HepG2 (cell line): ENCODE data around the gene MBD5. TPM values are rescaled to one million over a fixed set of nuclear protein-coding genes. Genes with fewer than 3 reads are reported as not detected.

Experiments used
- ATAC-seq: fragments of 200-7000 bp; cut with Tn5 transposase; 3 replicates; pipeline ENCODE4 v1.9.1; 2020; ENCODE audit warnings: mild to moderate bottlenecking, moderate library complexity
- BruUV-seq: library from RNA; stranded (reverse); fragments of 400-500 nt; replicated peaks from 2 replicates; lab custom pipeline; 2021; lab: Mats Ljungman, UMichigan
- CTCF ChIA-PET: fragments of 300-600 bp; formaldehyde crosslinking; extraction: SDS; loops from one replicate; lab custom pipeline; 2021; ENCODE audit warnings: low total read pairs, inconsistent platforms, low intra/inter-chr PET ratio; lab: Yijun Ruan, JAX
- POLR2A ChIA-PET: fragments of 350-600 bp; sonication (Branson Sonifier 250); formaldehyde crosslinking; loops from one replicate; lab custom pipeline; 2020; ENCODE audit warnings: antibody characterized with exemption, inconsistent platforms; lab: Yijun Ruan, JAX
- DNase-seq: peaks from one replicate; pipeline ENCODE4 v3.0.0-alpha.2; 2015; ENCODE audit warnings: low spot score
- FAIRE-seq: peaks from 3 replicates; lab custom pipeline; 2011; peaks lifted over from hg19 to GRCh38; lab: Jason Lieb, UNC
- H2AFZ ChIP-seq: one replicate; pipeline ENCODE4 v1.6.1; 2011; ENCODE audit warnings: low read length, inconsistent platforms
- H3K27ac ChIP-seq: fragments of 300-600 bp; 3 replicates; pipeline ENCODE4 v1.8.0; 2011; ENCODE audit warnings: mixed run types, mild to moderate bottlenecking, mixed read lengths, low read length, inconsistent platforms; ENCODE audit not compliant: insufficient read depth; ENCODE audit errors: extremely low read length
- H3K27me3 ChIP-seq, 2 experiments: fragments of 200-600 bp in 1 of 2; 2 replicates in 1 of 2; 3 replicates in 1 of 2; pipeline versions ENCODE4 v1.6.0 to v1.8.0; 2011; ENCODE audit warnings: low read length in 2 of 2, mild to moderate bottlenecking in 2 of 2, moderate library complexity in 2 of 2, inconsistent platforms in 1 of 2; ENCODE audit not compliant: insufficient read depth in 2 of 2, control insufficient read depth in 1 of 2
- H3K36me3 ChIP-seq, 2 experiments: fragments of 200-600 bp in 1 of 2; replicated peaks in 1 of 2; 2 replicates in 1 of 2; 3 replicates in 1 of 2; pipeline versions ENCODE4 v1.5.1 to v1.8.0; 2011; ENCODE audit warnings: low read length in 2 of 2, inconsistent platforms in 1 of 2; ENCODE audit not compliant: insufficient read depth in 2 of 2, control insufficient read depth in 1 of 2
- H3K4me1 ChIP-seq: 2 replicates; pipeline ENCODE4 v1.5.1; 2012; ENCODE audit warnings: low read length, inconsistent platforms; ENCODE audit not compliant: insufficient read depth
- H3K4me2 ChIP-seq: 2 replicates; pipeline ENCODE4 v1.6.0; 2011; ENCODE audit warnings: low read depth, low read length, inconsistent platforms
- H3K4me3 ChIP-seq, 3 experiments: fragments of 200-600 bp in 1 of 3; sonication (generic), shearing (Covaris generic) in 1 of 3; replicated peaks in 1 of 3; 2 replicates each; pipeline ENCODE4 v1.5.1; 2011 to 2016; ENCODE audit warnings: low read length in 3 of 3, inconsistent platforms in 2 of 3, low read depth in 2 of 3, mild to moderate bottlenecking in 2 of 3, control low read depth in 1 of 3, mixed read lengths in 1 of 3; ENCODE audit not compliant: insufficient read depth in 1 of 3
- H3K79me2 ChIP-seq: one replicate; pipeline ENCODE4 v1.6.1; 2011; ENCODE audit warnings: low read length, inconsistent platforms; ENCODE audit not compliant: insufficient read depth
- H3K9ac ChIP-seq: 2 replicates; pipeline ENCODE4 v1.6.0; 2011; ENCODE audit warnings: mild to moderate bottlenecking, low read depth, low read length, inconsistent platforms; ENCODE audit not compliant: insufficient read depth
- H3K9me3 ChIP-seq: 2 replicates; pipeline ENCODE4 v1.5.1; 2012; ENCODE audit warnings: mild to moderate bottlenecking, low read length
- H4K20me1 ChIP-seq: 2 replicates; pipeline ENCODE4 v1.6.0; 2011; ENCODE audit warnings: inconsistent platforms, mild to moderate bottlenecking, low read length, moderate library complexity; ENCODE audit not compliant: insufficient read depth
- GABPA ChIP-seq, 2 experiments: IDR thresholded peaks; 2 replicates each; pipeline ENCODE4 v1.6.1; 2011 to 2016; ENCODE audit warnings: low read depth in 2 of 2, low read length in 1 of 2, missing biosample characterization in 1 of 2, missing genetic modification characterization in 1 of 2
- HDAC2 ChIP-seq: sonication (generic); formaldehyde crosslinking; IDR thresholded peaks from 2 replicates; pipeline ENCODE4 v1.4.0; 2020; ENCODE audit warnings: missing genetic modification reagents
- HMG20A ChIP-seq: IDR thresholded peaks from 2 replicates; pipeline ENCODE4 v1.6.1; 2016; ENCODE audit warnings: borderline replicate concordance
- HOXA9 ChIP-seq: sonication (generic); formaldehyde crosslinking; IDR thresholded peaks from 2 replicates; pipeline ENCODE4 v1.8.1; 2022; ENCODE audit warnings: missing genetic modification reagents, mild to moderate bottlenecking, moderate library complexity, borderline replicate concordance
- MTF1 ChIP-seq: sonication (generic); formaldehyde crosslinking; IDR thresholded peaks from 2 replicates; pipeline ENCODE4 v1.5.0; 2020; ENCODE audit warnings: missing genetic modification reagents
- RFX3 ChIP-seq: IDR thresholded peaks from 2 replicates; pipeline ENCODE4 v1.6.1; 2016; ENCODE audit warnings: missing biosample characterization, missing genetic modification reagents
- SMAD3 ChIP-seq: sonication (generic); formaldehyde crosslinking; IDR thresholded peaks from 2 replicates; pipeline ENCODE4 v1.4.0; 2020; ENCODE audit warnings: missing genetic modification reagents
- SP2 ChIP-seq: sonication (generic); formaldehyde crosslinking; IDR thresholded peaks from 2 replicates; pipeline ENCODE4 v1.5.1; 2020; ENCODE audit warnings: mild to moderate bottlenecking, missing genetic modification reagents
- SRF ChIP-seq: IDR thresholded peaks from 2 replicates; pipeline ENCODE4 v1.6.1; 2011; ENCODE audit warnings: mild to moderate bottlenecking, low read depth, low read length, moderate library complexity
- TCF7 ChIP-seq: sonication (generic); IDR thresholded peaks from 2 replicates; pipeline ENCODE4 v1.6.1; 2016; ENCODE audit warnings: antibody characterized with exemption, low read depth
- ZFP36L2 ChIP-seq: sonication (generic); formaldehyde crosslinking; IDR thresholded peaks from 2 replicates; pipeline ENCODE4 v1.4.0; 2020; ENCODE audit warnings: missing genetic modification reagents
- ZMYM2 ChIP-seq: sonication (generic); formaldehyde crosslinking; IDR thresholded peaks from 2 replicates; pipeline ENCODE4 v1.8.0; 2022; ENCODE audit warnings: mild to moderate bottlenecking, missing genetic modification reagents
- ZNF136 ChIP-seq: sonication (generic); formaldehyde crosslinking; IDR thresholded peaks from 2 replicates; pipeline ENCODE4 v1.8.1; 2022; ENCODE audit warnings: low read depth, mild to moderate bottlenecking, moderate library complexity, missing genetic modification reagents
- ZNF350 ChIP-seq: sonication (generic); formaldehyde crosslinking; IDR thresholded peaks from 2 replicates; pipeline ENCODE4 v1.4.0; 2020; ENCODE audit warnings: mild to moderate bottlenecking, low read depth, missing genetic modification reagents, borderline replicate concordance
- ZNF530 ChIP-seq: sonication (generic); formaldehyde crosslinking; IDR thresholded peaks from 2 replicates; pipeline ENCODE4 v1.5.0; 2020; ENCODE audit warnings: low read depth, mild to moderate bottlenecking, missing genetic modification reagents
- ZNF564 ChIP-seq: sonication (generic); formaldehyde crosslinking; IDR thresholded peaks from 2 replicates; pipeline ENCODE4 v1.8.1; 2023; ENCODE audit warnings: mild to moderate bottlenecking, missing genetic modification reagents
- WGBS: methylation state at CpG from one replicate; pipeline ENCODE4 v1.1.6; 2017; ENCODE audit warnings: low lambda C conversion rate; 5-methylcytosine and 5-hydroxymethylcytosine counted together
- in situ Hi-C: cut with HindIII; loops from 2 replicates; pipeline ENCODE4 v1.10.0; 2017; ENCODE audit warnings: low pct_unique_long_range_greater_than_20kb; ENCODE audit not compliant: extremely low pct_ligation_motif_present
- intact Hi-C: fragments of 100-400 bp; cut with micrococcal nuclease; formaldehyde crosslinking; loops from one replicate; pipeline ENCODE4 v1.10.0; 2022; ENCODE audit not compliant: unreplicated experiment
- polyA plus RNA-seq, 8 experiments: library from polyadenylated mRNA; depleted of rRNA in 3 of 8; stranded (reverse) in 7 of 8; unstranded in 1 of 8; fragments of >200 nt; fragmentation: Illumina TruSeq in 4 of 8; extraction: Trizol in 4 of 8; gene quantifications; 2 replicates each; pipeline versions ENCODE4 v1.2.1 to v1.2.3, GENCODE V29; 2011 to 2016; ENCODE audit warnings: low read depth in 4 of 8, missing spikeins in 1 of 8, mixed read lengths in 1 of 8; ENCODE audit not compliant: insufficient read depth in 1 of 8
- total RNA-seq, 5 experiments: library from RNA; depleted of rRNA; stranded (reverse); fragments of >200 nt; fragmentation: Illumina TruSeq; extraction: Trizol; gene quantifications; 2 replicates each; pipeline ENCODE4 v1.2.3, GENCODE V29; 2016; ENCODE audit warnings: low read depth in 1 of 5
- TF ChIP-seq, protein P1 (sequence below): sonication (generic); formaldehyde crosslinking; IDR thresholded peaks from 2 replicates; pipeline ENCODE4 v1.5.0; 2020; ENCODE audit warnings: missing genetic modification reagents
- TF ChIP-seq, protein P2 (sequence below): IDR thresholded peaks from 2 replicates; pipeline ENCODE4 v1.6.1; 2016; ENCODE audit warnings: control low read depth

Gene MBD5
- total and polyA plus RNA-seq, 2 of the 13 experiments (the other 11 are each of a cell fraction or from before 2014, with no cell fraction given), result 13.5 to 26.4 TPM

DNA sequence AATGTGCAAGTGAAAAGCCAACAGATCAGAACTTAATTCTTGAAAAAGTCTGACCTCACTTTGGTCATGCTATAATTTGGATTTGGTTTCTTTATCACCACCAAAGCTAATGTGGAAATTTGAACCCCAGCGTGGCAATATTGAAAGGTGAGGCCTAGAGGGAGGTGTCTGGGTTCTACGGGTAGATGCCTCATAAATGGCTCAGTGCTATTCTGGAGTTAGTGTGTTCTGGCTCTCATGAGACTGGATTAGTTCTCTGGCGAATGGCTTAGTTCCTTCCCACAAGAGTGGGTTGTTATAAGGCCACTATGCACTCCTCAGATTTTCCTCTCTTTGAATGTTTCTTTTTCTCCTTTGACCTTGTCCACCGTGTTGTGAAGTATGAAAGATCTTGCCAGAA lies 22.7 kb upstream of the MBD5 start:
- no peak overlapping the region for H2AFZ ChIP-seq
- CTCF ChIA-PET, result no interaction called here

DNA sequence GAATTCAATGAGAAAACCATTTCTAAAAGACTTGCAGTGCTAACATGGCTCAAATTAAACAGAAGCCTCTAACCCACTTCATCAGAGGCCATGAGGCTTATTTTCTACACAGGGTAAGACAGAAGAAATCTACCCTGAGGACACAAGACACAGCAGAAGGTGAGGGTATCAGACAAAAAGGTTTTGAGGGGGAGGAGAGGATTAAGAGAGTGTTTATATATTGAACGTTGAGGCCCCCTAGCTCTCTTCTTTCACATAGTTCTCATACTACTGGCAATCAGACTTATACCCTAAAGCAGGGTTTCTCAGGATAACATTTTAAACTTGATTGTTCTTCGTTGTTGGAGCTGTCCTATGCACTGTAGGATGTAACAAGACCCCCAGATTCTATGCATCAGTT lies 21.8 kb upstream of the MBD5 start:
- POLR2A ChIA-PET, result interaction anchor here (0.9 kb wide), 1 partner anchor 22 kb away, joined by 3 read pairs; the partner anchor contains the start of gene MBD5

More for the DNA sequence above, 22.7 kb upstream of the MBD5 start:
- H3K79me2 ChIP-seq, result peaks cover 93% of the 10 kb centered on the region
- no TSS peak for BruUV-seq
- peaks cover 5 to 12% of the 10 kb centered on the region in 2 experiments for H3K36me3 ChIP-seq
- POLR2A ChIA-PET, result interaction anchor here (0.9 kb wide), 1 partner anchor 23 kb away, joined by 3 read pairs; the partner anchor contains the start of gene MBD5
- peaks cover 3% of the 10 kb centered on the region; the same call in 1 of the 2 replicates for H3K9me3 ChIP-seq
- H3K27me3 ChIP-seq, result no peaks in the 10 kb centered on the region
- WGBS, result 92% methylated on average over 4 of the region's 4 CpGs
- in situ Hi-C loops (no loop called here), intact Hi-C loops (no loop called here)
- DNase-seq (no peak), ATAC-seq (no peak), FAIRE-seq (no peak)
- no peak overlapping the region for H3K4me3 ChIP-seq
- H3K9ac ChIP-seq, result no peak overlapping the region
- H3K4me2 ChIP-seq, result no peak overlapping the region
- no peak overlapping the region for H3K27ac ChIP-seq
- peaks cover 12% of the 10 kb centered on the region for H4K20me1 ChIP-seq
- TF ChIP-seq TCF7 (no peak), HMG20A (CRISPR knock-in tag) (no peak)
- 0 out of 2 replicates have a peak, but pooled peaks cover 6% of the 10 kb centered on the region for H3K4me1 ChIP-seq

More for the DNA sequence above, 21.8 kb upstream of the MBD5 start:
- in situ Hi-C loops, result no loop called here
- no peak overlapping the region for H3K4me3 ChIP-seq
- ATAC-seq (no peak), FAIRE-seq (no peak), DNase-seq (no peak)
- no peak overlapping the region for H3K4me2 ChIP-seq
- H3K27me3 ChIP-seq, result no peaks in the 10 kb centered on the region
- H3K9ac ChIP-seq, result no peak overlapping the region
- CTCF ChIA-PET, result no interaction called here
- peaks cover 5 to 12% of the 10 kb centered on the region in 2 experiments for H3K36me3 ChIP-seq
- no peak overlapping the region for H3K27ac ChIP-seq
- 0 out of 2 replicates have a peak, but pooled peaks cover 6% of the 10 kb centered on the region for H3K4me1 ChIP-seq
- peaks cover 3% of the 10 kb centered on the region; the same call in 1 of the 2 replicates for H3K9me3 ChIP-seq
- 80% methylated on average over 2 of the region's 2 CpGs for WGBS
- TF ChIP-seq SP2 (CRISPR knock-in tag) (no peak), SMAD3 (no peak), ZNF564 (CRISPR knock-in tag) (no peak), RFX3 (CRISPR knock-in tag) (no peak), ZFP36L2 (no peak), SRF (no peak), ZNF350 (CRISPR knock-in tag) (no peak), ZMYM2 (no peak), HOXA9 (CRISPR knock-in tag) (no peak), ZNF530 (CRISPR knock-in tag) (no peak), MTF1 (no peak), HDAC2 (no peak), GABPA (IDR thresholded peaks at IDR 0.05; ENCODE audit: low read depth, low read length) (no peak), GABPA (CRISPR knock-in tag; IDR thresholded peaks at IDR 0.05; ENCODE audit: low read depth) (no peak), ZNF136 (CRISPR knock-in tag) (no peak)
- TF ChIP-seq, protein P1, sequence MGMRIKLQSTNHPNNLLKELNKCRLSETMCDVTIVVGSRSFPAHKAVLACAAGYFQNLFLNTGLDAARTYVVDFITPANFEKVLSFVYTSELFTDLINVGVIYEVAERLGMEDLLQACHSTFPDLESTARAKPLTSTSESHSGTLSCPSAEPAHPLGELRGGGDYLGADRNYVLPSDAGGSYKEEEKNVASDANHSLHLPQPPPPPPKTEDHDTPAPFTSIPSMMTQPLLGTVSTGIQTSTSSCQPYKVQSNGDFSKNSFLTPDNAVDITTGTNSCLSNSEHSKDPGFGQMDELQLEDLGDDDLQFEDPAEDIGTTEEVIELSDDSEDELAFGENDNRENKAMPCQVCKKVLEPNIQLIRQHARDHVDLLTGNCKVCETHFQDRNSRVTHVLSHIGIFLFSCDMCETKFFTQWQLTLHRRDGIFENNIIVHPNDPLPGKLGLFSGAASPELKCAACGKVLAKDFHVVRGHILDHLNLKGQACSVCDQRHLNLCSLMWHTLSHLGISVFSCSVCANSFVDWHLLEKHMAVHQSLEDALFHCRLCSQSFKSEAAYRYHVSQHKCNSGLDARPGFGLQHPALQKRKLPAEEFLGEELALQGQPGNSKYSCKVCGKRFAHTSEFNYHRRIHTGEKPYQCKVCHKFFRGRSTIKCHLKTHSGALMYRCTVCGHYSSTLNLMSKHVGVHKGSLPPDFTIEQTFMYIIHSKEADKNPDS (CRISPR knock-in tag), result no peak
- TF ChIP-seq, protein P2, sequence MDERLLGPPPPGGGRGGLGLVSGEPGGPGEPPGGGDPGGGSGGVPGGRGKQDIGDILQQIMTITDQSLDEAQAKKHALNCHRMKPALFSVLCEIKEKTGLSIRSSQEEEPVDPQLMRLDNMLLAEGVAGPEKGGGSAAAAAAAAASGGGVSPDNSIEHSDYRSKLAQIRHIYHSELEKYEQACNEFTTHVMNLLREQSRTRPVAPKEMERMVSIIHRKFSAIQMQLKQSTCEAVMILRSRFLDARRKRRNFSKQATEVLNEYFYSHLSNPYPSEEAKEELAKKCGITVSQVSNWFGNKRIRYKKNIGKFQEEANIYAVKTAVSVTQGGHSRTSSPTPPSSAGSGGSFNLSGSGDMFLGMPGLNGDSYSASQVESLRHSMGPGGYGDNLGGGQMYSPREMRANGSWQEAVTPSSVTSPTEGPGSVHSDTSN, result no peak
- H4K20me1 ChIP-seq, result peaks cover 7% of the 10 kb centered on the region
- no TSS peak for BruUV-seq
- H2AFZ ChIP-seq, result no peak overlapping the region
- intact Hi-C loops, result no loop called here
- H3K79me2 ChIP-seq, result peaks cover 93% of the 10 kb centered on the region
